GM19455 (cell line): ENCODE results near the gene UTS2B.

Experiments
- ATAC-seq: cut with Tn5 transposase; IDR thresholded peaks from one replicate; pipeline ENCODE4 v1.9.1; 2021; ENCODE audit not compliant: unreplicated experiment

The UTS2B gene

DNA sequence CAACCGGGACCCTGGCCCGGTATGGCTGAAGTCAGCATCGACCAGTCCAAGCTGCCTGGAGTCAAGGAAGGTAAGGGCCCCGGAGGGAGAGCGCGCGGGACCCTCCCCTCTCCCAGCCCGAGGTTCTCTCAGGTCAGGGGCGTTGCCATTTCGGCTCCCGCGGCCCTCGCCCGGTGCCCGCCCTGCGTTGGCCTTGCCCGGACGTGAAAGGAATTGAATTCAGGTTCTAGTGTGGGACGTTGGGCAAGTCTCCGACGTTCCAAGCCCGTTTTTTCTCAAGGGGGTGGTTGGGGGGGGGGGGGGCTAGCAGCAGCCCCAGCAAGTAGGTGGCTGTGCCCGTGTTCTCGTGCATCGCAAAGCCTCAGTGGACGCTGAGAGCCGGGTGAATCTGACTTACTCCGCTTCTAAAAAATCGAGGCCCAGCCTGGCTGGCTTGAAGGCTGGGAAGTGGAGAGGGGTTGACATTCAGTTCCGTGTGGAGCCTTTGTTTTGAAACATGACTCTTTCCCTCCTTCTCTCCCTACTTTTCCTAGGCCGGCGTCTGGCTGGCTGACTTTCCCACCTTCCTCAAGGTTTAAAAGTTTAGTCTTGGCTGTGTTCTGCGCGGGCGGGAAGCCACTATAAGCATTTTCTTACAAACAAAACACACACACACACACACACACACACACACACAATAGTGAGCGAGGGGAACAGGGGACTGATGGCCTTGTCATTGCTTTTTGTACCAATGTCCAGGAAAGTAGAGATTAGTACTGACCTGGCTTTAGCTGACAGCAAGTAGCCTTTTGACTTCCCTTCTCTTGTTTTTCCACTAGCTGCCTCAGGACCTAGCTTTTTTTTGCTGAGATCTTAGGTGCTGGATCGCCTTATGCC lies at the start of gene UTS2B:
Gene UTS2B (minus strand): TSS at position 873 of the 876 bp plus-strand sequence. CDS start 48,337 bp downstream, outside the sequence.
- ATAC-seq: peak; percentile 32

- no peak for ATAC-seq
Measured at GRCh38 chr3:191380001-191380400, 49.7 kb upstream of the UTS2B start.

DNA sequence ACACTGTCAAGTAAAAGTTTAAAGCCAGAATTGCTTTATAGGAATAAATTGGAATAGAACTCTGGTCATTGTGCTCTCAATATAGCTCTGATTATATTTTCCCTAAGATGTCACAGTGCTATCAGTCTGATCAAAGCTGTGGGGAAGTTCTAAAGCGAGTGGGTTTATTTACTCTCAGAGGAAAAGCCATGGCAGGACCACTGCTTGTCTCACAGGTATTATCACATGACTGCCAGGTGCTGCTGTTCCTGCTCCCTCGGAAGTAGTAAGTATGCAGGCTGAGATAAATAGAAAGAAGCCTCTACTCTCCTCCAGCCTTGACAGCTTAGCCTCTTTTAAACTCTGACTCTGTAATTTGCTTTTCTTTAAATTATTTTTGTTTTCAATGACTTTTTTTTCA lies 49.1 kb upstream of the UTS2B start:
- no peak for ATAC-seq

- no peak for ATAC-seq
Measured at GRCh38 chr3:191378142-191378812, 48.0 kb upstream of the UTS2B start.

- no peak for ATAC-seq
Measured at GRCh38 chr3:191376516-191377141, 46.3 kb upstream of the UTS2B start.

GRCh38 chr3:191373327-191373726 lies 43.0 kb upstream of the UTS2B start:
- no peak for ATAC-seq

- ATAC-seq: no peak
Measured at GRCh38 chr3:191372122-191372521, 41.8 kb upstream of the UTS2B start.

GRCh38 chr3:191369616-191370010 lies 39.3 kb upstream of the UTS2B start:
- ATAC-seq: no peak

- no peak for ATAC-seq
Measured at GRCh38 chr3:191368755-191369615, 38.7 kb upstream of the UTS2B start.

DNA sequence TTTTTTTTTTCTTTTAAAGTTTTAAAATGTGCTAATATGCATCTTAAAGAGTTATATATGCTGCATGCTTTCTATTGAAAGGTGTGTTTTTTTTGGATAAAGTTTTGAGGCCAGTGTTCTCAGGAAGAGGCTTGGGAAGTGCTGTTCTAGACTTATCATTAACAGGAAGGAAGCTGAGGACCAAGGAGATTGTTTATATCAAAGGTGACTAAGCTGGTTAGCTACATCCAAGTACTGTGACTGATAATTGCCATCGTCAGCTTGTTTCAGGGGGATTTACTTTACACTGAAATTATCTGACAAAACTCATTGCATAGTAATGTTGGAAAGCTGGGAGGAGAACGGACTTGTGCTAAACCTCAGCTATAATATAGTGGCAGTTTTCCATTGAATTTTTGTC lies 36.3 kb upstream of the UTS2B start:
- no peak for ATAC-seq

DNA sequence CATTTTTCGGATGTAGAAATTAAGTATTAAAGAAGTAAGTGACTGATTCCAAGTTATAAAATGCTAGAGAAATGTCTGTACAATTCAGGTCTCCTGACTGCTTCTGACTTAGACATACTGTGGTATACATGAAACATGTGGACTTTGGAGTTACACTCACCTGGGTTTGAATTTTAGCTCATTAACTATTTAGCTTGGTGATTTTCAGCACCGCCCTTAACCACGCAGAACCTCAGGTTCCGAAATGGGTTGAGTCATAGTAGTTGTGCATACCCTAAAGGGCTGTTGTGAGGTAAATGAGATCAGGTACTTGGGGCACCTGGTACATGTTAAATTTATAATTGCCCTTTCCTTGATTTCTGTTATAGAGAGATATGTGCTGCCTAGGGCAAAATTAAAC lies 32.9 kb upstream of the UTS2B start:
- ATAC-seq: no peak

GRCh38 chr3:191362524-191363090 lies 32.3 kb upstream of the UTS2B start:
- no peak for ATAC-seq

DNA sequence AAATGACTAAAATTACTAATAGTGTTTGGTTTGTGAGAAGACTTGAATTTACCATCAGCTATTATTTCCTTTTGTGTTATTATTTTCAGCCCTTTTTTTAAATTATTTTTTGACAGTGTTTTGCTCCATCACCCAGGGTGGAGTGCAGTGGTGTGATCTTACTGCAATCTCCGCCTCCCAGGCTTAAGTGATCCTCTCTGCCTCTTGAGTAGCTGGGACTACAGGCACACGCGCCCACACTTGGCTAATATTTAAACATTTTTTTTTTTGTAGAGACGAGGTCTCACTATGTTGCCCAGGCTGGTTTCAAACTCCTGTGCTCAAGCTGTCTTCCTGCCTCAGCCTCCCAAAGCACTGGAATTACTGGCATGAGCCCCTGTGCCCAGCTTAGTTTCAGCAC lies 31.7 kb upstream of the UTS2B start:
- ATAC-seq: no peak

DNA sequence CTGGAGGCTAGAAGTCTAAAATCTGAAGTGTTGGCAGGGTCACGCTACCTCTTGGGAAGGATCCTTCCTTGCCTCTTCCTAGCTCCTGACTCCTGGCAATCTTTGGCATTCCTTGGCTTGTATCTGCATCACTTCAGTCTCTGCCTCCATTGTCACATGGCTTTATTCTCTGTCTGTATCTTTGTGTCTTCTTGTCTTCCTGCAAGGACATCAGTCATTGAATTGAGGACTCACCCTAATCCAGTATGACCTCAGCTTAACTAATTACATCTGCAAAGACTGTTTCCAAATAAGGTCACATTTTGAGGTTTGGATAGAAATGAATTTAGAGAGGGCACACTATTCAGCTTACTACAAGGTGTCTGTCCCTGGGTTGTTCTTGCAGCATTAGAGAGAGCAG lies 31.1 kb upstream of the UTS2B start:
- no peak for ATAC-seq

DNA sequence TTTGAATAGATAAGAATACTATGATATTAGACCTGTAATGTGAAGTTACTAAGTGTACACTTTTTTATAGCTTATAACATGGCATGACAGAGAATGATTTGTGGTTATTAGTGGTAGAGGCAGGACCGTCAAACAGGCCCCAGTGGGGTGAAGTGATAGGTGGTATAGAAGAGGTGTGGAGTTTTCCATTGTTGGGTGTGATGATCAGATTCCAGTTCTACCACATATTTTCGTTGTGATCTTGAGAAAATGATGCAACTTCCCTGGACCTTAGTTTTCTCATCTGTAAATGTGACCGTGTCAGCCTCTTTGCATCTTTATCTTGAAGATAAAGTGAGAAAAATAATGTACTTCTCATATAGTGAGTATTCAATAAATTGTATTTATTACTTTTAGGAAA lies 30.3 kb upstream of the UTS2B start:
- ATAC-seq: no peak

- no peak for ATAC-seq
Measured at GRCh38 chr3:191358929-191359328, 28.6 kb upstream of the UTS2B start.

- no peak for ATAC-seq
Measured at GRCh38 chr3:191357909-191358308, 27.6 kb upstream of the UTS2B start.

DNA sequence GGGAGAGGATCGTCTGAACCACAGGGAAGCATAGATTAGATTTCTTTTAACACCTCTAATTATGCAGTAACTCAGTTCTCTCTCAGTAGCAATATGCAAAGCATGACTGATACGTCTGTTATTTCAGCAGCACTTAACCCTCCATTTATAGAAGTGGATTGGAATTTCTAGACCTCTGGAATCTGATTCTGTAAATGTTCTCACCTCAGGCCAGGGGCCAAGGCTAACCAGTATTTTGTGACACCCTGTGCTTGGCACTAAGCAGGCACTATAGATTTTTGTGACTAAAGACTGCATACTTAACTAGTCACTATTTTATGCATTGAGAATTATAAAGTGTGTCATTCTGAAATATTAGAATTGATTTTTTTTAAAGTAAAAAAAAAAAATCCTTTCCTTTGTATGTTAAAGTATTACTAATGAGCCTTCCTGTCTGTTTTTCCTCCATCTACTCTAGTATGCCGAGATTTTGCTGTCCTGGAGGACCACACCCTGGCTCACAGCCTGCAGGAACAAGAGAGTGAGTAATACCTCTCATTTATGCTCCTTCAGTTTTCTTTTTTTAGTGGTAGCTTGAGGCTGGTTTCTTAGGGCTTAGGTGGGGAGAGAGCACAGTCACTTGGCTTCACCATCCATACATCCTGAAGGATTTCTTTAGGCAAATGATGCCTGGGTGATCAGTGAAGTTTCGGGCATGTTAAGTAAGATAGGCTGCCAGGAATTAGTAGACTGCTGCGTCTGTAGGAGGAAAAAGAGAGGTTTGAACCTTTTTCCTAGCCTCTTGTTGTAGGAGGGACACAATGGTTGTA lies 26.5 kb upstream of the UTS2B start:
- ATAC-seq: no peak

DNA sequence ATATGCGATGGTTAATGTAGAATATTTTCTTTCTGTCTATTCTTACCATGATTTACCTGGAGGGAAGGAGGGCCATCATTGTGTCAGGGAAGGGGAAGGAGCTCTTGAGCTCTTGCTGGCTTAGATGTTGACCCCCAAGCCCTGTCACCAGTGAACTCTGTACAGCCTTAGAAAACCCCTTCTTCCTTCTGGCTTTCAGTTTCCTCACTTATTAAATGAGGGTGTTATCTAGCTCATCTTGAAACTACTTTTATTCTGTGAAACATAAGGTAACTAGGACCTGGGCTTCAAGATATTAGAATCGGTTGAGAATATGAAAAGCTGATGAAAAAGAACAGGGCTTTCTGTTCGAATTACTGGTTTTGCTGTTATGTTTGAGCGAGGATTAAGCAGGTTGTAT lies 25.1 kb upstream of the UTS2B start:
- ATAC-seq: peak; percentile 73
